K562 (cell line): Measurements from ENCODE around the gene TRAP1. TPM values are rescaled to one million over a fixed set of nuclear protein-coding genes. Genes with fewer than 3 reads are reported as not detected.

Source experiments
- ARHGAP35 ChIP-seq: fragments of 450-650 bp; IDR thresholded peaks from 2 replicates; pipeline ENCODE4 v1.6.1; 2018; ENCODE audit not compliant: partially characterized antibody
- CBX3 ChIP-seq, 2 experiments: IDR thresholded peaks; 1 replicate in 1 of 2; 2 replicates in 1 of 2; pipeline ENCODE4 v1.6.1; 2012; ENCODE audit warnings: inconsistent platforms in 2 of 2, low read length in 2 of 2, borderline replicate concordance in 1 of 2, control low read depth in 1 of 2
- CEBPG ChIP-seq, 3 experiments: fragments of 200-800 bp in 1 of 3; sonication (Bioruptor generic) in 1 of 3; sonication (generic) in 1 of 3; formaldehyde crosslinking in 1 of 3; IDR thresholded peaks in 2 of 3; conservative IDR thresholded peaks in 1 of 3; 2 replicates each; pipeline versions ENCODE4 v1.6.1 to v1.8.0; 2016 to 2022; ENCODE audit warnings: missing compliant biosample characterization in 2 of 3, missing genetic modification characterization in 2 of 3, mild to moderate bottlenecking in 1 of 3, missing genetic modification reagents in 1 of 3
- ETS2 ChIP-seq: IDR thresholded peaks from 2 replicates; pipeline ENCODE4 v1.6.1; 2016; ENCODE audit warnings: borderline replicate concordance, missing genetic modification characterization, mild to moderate bottlenecking, moderate library complexity, missing compliant biosample characterization; ENCODE audit not compliant: poor library complexity, severe bottlenecking
- FOS ChIP-seq: IDR thresholded peaks from 3 replicates; pipeline ENCODE4 v1.6.1; 2011; ENCODE audit not compliant: insufficient read length; ENCODE audit errors: extremely low read depth
- POLR2B ChIP-seq: fragments of 450-650 bp; IDR thresholded peaks from 2 replicates; pipeline ENCODE4 v1.6.1; 2018; ENCODE audit warnings: low read depth; ENCODE audit not compliant: partially characterized antibody
- SAP30 ChIP-seq: fragments of 200-600 bp; sonication (generic); IDR thresholded peaks from 2 replicates; pipeline ENCODE4 v1.6.1; 2012; ENCODE audit warnings: borderline replicate concordance, low read depth, mild to moderate bottlenecking, moderate library complexity, low read length, control low read depth, inconsistent platforms; ENCODE audit not compliant: insufficient read depth, poor library complexity, severe bottlenecking
- TGIF2 ChIP-seq: sonication (generic); formaldehyde crosslinking; IDR thresholded peaks from 2 replicates; pipeline ENCODE4 v1.8.1; 2022; ENCODE audit warnings: mild to moderate bottlenecking, missing genetic modification reagents, moderate library complexity
- XRCC5 ChIP-seq: fragments of 200-400 bp; formaldehyde crosslinking; IDR thresholded peaks from 2 replicates; pipeline ENCODE4 v1.6.1; 2017; ENCODE audit warnings: low read depth, mild to moderate bottlenecking, low read length
- ZNF124 ChIP-seq: sonication (generic); formaldehyde crosslinking; IDR thresholded peaks from 2 replicates; pipeline ENCODE4 v1.8.1; 2022; ENCODE audit warnings: missing genetic modification reagents
- ZNF316 ChIP-seq: fragments of 450-650 bp; IDR thresholded peaks from 2 replicates; pipeline ENCODE4 v1.6.1; 2016
- ZNF79 ChIP-seq: fragments of 250-450 bp; sonication (Bioruptor Pico); IDR thresholded peaks from 2 replicates; pipeline ENCODE4 v1.4.0; 2020; ENCODE audit warnings: low read depth, mild to moderate bottlenecking, moderate library complexity
- polyA plus RNA-seq, 8 experiments: library from polyadenylated mRNA; depleted of rRNA in 4 of 8; stranded (reverse) in 5 of 8; unstranded in 3 of 8; fragments of >200 nt; fragmentation: Nextera tagmentation in 2 of 8; fragmentation: Illumina TruSeq in 1 of 8; extraction: Ambion mirVana in 2 of 8; extraction: Trizol in 1 of 8; gene quantifications; 2 replicates each; pipeline versions ENCODE4 v1.2.1 to v1.2.3, GENCODE V29; 2011 to 2014; ENCODE audit warnings: inconsistent platforms in 1 of 8, missing spikeins in 1 of 8
- total RNA-seq, 7 experiments: library from RNA; depleted of rRNA in 6 of 7; stranded (reverse); fragments of >200 nt in 6 of 7; fragmentation: Illumina TruSeq in 2 of 7; extraction: Trizol in 2 of 7; gene quantifications; 2 replicates each; pipeline versions ENCODE4 v1.2.1 to v1.2.3, GENCODE V29; 2011 to 2021; ENCODE audit warnings: low replicate concordance in 1 of 7
- TF ChIP-seq, protein P1 (sequence below): sonication (generic); formaldehyde crosslinking; IDR thresholded peaks from 2 replicates; pipeline ENCODE4 v1.8.0; 2022; ENCODE audit warnings: mild to moderate bottlenecking, missing genetic modification reagents
- TF ChIP-seq, protein P2 (sequence below): fragments of 450-650 bp; IDR thresholded peaks from 2 replicates; pipeline ENCODE4 v1.6.1; 2016
- TF ChIP-seq, protein P3 (sequence below): fragments of 450-650 bp; IDR thresholded peaks from 2 replicates; pipeline ENCODE4 v1.7.1; 2018; ENCODE audit warnings: mild to moderate bottlenecking, low read depth; ENCODE audit not compliant: partially characterized antibody
- TF ChIP-seq, protein P4 (sequence below): fragments of 250-450 bp; sonication (Bioruptor Pico); IDR thresholded peaks from 2 replicates; pipeline ENCODE4 v1.4.0; 2020; ENCODE audit warnings: mild to moderate bottlenecking, moderate library complexity, borderline replicate concordance
- TF ChIP-seq, protein P5 (sequence below): sonication (generic); formaldehyde crosslinking; IDR thresholded peaks from 2 replicates; pipeline ENCODE4 v1.4.0; 2020; ENCODE audit warnings: mild to moderate bottlenecking, missing genetic modification reagents

The TRAP1 gene
- total and polyA plus RNA-seq, 9 of the 15 experiments (the other 6 are each of a cell fraction or from before 2014, with no cell fraction given), result 19.1 to 436 (median 301) TPM

DNA sequence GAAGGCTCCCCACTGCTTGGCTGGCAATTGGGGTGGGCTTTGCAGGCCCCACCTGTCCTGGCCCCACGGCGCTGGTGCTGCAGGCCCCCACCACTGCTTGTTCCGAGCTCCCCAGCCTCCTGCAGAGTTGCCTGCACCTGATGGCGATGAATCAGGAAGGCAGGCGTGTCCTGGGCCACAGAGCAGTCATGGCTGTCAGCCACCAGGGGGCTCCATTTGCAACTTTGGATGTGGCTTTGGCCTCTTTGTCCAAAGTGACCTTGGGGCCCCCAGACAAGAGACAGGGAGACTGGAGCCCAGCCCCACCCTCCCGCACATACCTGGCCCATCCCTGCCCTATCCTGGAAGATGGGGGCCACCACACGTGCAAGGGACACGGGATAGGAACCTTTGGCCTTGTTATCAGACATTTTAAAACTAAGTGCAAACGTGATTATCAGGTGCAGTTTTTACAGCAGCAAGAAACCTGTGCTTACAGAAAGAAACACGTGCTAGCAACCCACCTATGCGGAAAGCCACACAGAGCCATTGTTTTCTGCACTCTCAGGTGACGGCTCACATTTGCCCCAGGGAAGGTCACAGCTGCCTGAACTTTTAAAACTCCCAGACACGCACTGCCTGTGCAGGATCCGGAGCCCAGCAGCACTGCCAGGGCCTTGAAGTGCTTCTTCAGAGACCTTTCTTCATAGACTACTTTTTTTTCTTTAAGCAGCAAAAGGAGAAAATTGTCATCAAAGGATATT lies 62.9 kb downstream of the TRAP1 start, which contains the start of gene DNASE1 (continued):
- TF ChIP-seq CEBPG (CRISPR knock-in tag; IDR thresholded peaks at IDR 0.05) (no peak), CEBPG (tag; conservative IDR thresholded peaks at IDR 0.05 in 1 of 2, IDR thresholded peaks at IDR 0.05 in 1 of 2) (no peak), ZNF316 (no peak), TGIF2 (CRISPR knock-in tag) (no peak), CBX3 (IDR thresholded peaks at IDR 0.05; ENCODE audit: borderline replicate concordance in 1 of 2, low read length in 2 of 2) (peak in 1 of 2 experiments; percentile 34; a peak in 1 of 3 replicates), FOS (no peak), XRCC5 (no peak), ETS2 (no peak), SAP30 (no peak), ZNF79 (CRISPR knock-in tag) (no peak), ARHGAP35 (no peak), POLR2B (no peak), ZNF124 (CRISPR knock-in tag) (no peak)
- TF ChIP-seq, protein P1, sequence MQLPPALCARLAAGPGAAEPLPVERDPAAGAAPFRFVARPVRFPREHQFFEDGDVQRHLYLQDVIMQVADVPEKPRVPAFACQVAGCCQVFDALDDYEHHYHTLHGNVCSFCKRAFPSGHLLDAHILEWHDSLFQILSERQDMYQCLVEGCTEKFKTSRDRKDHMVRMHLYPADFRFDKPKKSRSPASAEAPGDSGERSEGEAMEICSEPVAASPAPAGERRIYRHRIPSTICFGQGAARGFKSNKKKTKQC (CRISPR knock-in tag), result no peak
- TF ChIP-seq, protein P2, sequence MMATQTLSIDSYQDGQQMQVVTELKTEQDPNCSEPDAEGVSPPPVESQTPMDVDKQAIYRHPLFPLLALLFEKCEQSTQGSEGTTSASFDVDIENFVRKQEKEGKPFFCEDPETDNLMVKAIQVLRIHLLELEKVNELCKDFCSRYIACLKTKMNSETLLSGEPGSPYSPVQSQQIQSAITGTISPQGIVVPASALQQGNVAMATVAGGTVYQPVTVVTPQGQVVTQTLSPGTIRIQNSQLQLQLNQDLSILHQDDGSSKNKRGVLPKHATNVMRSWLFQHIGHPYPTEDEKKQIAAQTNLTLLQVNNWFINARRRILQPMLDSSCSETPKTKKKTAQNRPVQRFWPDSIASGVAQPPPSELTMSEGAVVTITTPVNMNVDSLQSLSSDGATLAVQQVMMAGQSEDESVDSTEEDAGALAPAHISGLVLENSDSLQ, result peak; percentile 36; the same call in 1 of the 2 replicates
- TF ChIP-seq, protein P3, sequence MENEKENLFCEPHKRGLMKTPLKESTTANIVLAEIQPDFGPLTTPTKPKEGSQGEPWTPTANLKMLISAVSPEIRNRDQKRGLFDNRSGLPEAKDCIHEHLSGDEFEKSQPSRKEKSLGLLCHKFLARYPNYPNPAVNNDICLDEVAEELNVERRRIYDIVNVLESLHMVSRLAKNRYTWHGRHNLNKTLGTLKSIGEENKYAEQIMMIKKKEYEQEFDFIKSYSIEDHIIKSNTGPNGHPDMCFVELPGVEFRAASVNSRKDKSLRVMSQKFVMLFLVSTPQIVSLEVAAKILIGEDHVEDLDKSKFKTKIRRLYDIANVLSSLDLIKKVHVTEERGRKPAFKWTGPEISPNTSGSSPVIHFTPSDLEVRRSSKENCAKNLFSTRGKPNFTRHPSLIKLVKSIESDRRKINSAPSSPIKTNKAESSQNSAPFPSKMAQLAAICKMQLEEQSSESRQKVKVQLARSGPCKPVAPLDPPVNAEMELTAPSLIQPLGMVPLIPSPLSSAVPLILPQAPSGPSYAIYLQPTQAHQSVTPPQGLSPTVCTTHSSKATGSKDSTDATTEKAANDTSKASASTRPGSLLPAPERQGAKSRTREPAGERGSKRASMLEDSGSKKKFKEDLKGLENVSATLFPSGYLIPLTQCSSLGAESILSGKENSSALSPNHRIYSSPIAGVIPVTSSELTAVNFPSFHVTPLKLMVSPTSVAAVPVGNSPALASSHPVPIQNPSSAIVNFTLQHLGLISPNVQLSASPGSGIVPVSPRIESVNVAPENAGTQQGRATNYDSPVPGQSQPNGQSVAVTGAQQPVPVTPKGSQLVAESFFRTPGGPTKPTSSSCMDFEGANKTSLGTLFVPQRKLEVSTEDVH, result no peak
- TF ChIP-seq, protein P4, sequence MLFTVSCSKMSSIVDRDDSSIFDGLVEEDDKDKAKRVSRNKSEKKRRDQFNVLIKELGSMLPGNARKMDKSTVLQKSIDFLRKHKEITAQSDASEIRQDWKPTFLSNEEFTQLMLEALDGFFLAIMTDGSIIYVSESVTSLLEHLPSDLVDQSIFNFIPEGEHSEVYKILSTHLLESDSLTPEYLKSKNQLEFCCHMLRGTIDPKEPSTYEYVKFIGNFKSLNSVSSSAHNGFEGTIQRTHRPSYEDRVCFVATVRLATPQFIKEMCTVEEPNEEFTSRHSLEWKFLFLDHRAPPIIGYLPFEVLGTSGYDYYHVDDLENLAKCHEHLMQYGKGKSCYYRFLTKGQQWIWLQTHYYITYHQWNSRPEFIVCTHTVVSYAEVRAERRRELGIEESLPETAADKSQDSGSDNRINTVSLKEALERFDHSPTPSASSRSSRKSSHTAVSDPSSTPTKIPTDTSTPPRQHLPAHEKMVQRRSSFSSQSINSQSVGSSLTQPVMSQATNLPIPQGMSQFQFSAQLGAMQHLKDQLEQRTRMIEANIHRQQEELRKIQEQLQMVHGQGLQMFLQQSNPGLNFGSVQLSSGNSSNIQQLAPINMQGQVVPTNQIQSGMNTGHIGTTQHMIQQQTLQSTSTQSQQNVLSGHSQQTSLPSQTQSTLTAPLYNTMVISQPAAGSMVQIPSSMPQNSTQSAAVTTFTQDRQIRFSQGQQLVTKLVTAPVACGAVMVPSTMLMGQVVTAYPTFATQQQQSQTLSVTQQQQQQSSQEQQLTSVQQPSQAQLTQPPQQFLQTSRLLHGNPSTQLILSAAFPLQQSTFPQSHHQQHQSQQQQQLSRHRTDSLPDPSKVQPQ (CRISPR knock-in tag), result no peak
- TF ChIP-seq, protein P5, sequence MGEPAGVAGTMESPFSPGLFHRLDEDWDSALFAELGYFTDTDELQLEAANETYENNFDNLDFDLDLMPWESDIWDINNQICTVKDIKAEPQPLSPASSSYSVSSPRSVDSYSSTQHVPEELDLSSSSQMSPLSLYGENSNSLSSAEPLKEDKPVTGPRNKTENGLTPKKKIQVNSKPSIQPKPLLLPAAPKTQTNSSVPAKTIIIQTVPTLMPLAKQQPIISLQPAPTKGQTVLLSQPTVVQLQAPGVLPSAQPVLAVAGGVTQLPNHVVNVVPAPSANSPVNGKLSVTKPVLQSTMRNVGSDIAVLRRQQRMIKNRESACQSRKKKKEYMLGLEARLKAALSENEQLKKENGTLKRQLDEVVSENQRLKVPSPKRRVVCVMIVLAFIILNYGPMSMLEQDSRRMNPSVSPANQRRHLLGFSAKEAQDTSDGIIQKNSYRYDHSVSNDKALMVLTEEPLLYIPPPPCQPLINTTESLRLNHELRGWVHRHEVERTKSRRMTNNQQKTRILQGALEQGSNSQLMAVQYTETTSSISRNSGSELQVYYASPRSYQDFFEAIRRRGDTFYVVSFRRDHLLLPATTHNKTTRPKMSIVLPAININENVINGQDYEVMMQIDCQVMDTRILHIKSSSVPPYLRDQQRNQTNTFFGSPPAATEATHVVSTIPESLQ, result no peak
